ENCODE measurements around the gene GINS1. TPM values are rescaled to one million over a fixed set of nuclear protein-coding genes. Genes with fewer than 3 reads are reported as not detected.
A peak's percentile ranks its signal among the peaks of the same experiment; 100 is the strongest.
"Not testable (repeated sequence)": the region's sequence is repeated elsewhere in the genome, so short reads cannot be mapped to it uniquely, and the experiment has no call there.

Gene GINS1
- total RNA-seq, 1 donor from 2014 or later: 5.3 TPM

DNA sequence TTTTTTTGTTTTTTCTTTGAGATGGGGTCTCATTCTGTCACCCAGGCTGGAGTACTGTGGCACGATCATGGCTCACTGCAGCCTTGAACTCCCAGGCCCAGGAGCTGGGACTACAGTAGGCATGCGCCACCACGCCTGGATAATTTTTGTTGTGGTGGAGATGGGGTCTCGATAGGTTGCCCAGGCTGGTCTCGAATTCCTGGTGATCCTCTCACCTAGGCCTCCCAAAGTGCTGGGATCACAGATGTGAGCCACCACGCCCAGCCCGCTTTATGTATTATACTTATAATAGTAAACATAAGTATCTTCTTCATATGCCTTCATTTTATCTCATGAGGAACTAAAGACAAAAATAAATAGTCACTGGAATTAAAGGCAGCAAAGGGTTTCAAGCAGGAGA, 63.5 kb downstream of the GINS1 start:
- TF ChIP-seq, protein P1, sequence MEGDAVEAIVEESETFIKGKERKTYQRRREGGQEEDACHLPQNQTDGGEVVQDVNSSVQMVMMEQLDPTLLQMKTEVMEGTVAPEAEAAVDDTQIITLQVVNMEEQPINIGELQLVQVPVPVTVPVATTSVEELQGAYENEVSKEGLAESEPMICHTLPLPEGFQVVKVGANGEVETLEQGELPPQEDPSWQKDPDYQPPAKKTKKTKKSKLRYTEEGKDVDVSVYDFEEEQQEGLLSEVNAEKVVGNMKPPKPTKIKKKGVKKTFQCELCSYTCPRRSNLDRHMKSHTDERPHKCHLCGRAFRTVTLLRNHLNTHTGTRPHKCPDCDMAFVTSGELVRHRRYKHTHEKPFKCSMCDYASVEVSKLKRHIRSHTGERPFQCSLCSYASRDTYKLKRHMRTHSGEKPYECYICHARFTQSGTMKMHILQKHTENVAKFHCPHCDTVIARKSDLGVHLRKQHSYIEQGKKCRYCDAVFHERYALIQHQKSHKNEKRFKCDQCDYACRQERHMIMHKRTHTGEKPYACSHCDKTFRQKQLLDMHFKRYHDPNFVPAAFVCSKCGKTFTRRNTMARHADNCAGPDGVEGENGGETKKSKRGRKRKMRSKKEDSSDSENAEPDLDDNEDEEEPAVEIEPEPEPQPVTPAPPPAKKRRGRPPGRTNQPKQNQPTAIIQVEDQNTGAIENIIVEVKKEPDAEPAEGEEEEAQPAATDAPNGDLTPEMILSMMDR (IDR thresholded peaks at IDR 0.05; ENCODE audit: partially characterized antibody, unreplicated experiment): no peak
- H3K27ac Mint-ChIP-seq (ENCODE audit: unreplicated experiment): no peak overlapping the region
- peaks cover 10% of the 10 kb centered on the region for H3K9me3 Mint-ChIP-seq (ENCODE audit: unreplicated experiment)
- peaks cover 3% of the 10 kb centered on the region for H3K4me1 Mint-ChIP-seq (ENCODE audit: low read depth, unreplicated experiment)
- H3K4me3 Mint-ChIP-seq (ENCODE audit: unreplicated experiment): no peak overlapping the region
- no peak for DNase-seq
- H3K27me3 Mint-ChIP-seq (ENCODE audit: unreplicated experiment): peaks cover 4% of the 10 kb centered on the region
- peaks cover 7% of the 10 kb centered on the region for H3K36me3 Mint-ChIP-seq (ENCODE audit: unreplicated experiment)

DNA sequence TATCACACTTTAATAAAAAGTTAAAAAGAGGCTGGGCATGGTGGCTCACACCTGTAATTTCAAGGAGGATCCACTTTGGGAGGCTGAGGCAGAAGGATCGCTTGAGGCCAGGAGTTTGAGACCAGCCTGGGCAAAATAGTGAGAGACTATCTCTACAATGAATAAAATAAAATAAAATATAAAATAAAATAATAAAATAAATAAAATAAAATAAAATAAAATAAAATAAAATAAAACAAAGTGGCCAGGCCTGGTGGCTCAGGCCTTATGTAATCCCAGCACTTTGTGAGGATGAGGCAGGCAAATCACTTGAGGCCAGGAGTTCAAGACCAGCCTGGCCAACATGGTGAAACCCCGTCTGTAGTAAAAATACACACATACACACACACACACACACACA, 65.8 kb downstream of the GINS1 start:
- not testable (repeated sequence) for H3K27ac Mint-ChIP-seq (ENCODE audit: unreplicated experiment); H3K4me1 Mint-ChIP-seq (ENCODE audit: low read depth, unreplicated experiment); H3K4me3 Mint-ChIP-seq (ENCODE audit: unreplicated experiment); H3K27me3 Mint-ChIP-seq (ENCODE audit: unreplicated experiment); H3K36me3 Mint-ChIP-seq (ENCODE audit: unreplicated experiment); DNase-seq
- H3K9me3 Mint-ChIP-seq (ENCODE audit: unreplicated experiment): peaks cover 12% of the 10 kb centered on the region

DNA sequence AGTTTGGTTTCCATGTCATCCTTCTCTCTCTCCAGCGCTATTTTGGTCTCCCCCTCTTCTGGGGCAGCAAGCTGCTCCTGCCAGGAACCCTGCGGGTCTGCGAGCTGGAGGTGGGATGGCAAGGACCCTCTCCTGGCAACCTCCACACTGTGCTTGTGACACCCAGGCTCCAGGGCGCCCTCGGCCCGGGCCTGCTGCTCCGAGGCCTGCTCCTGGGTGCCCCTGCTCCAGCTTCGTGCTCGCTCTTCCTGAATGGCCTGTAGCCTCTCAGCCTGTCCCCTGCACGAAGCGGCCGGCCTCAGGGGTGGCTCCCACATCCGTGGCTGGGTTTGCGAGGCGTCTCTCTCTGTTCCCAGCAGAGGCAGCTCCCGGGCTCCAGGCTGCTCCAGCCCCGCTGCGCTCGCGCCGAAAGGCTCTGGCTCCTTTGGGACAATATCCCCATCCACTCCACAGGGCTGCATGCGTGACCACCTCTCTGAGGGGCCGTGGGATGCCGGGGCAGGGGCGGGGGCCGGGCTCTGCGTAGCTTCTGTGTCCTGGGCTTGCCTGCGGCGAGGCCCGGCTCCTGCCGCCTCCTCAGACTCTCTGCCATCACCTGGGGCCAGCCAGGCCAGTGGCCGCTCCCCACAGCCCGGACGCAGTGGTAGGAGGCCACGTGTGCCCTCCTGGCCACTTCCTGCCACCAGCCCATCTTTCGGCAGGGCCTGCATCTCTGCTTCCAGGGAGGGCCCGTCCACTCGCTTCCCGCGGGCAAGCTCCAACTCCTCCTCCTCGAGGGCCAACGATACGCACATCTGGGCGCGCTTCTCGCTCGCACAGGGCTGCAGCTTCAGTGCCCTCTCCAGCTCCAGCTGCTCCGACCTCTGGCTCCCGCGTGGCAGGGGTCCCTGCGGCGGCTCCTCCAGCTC, 68.9 kb downstream of the GINS1 start:
- TF ChIP-seq, protein P1 (IDR thresholded peaks at IDR 0.05; ENCODE audit: partially characterized antibody, unreplicated experiment): no peak
- peak overlapping the region; percentile 43 for H3K27ac Mint-ChIP-seq (ENCODE audit: unreplicated experiment)
- peaks cover 10% of the 10 kb centered on the region for H3K9me3 Mint-ChIP-seq (ENCODE audit: unreplicated experiment)
- no peaks in the 10 kb centered on the region for H3K4me1 Mint-ChIP-seq (ENCODE audit: low read depth, unreplicated experiment)
- peaks cover 5% of the 10 kb centered on the region for H3K36me3 Mint-ChIP-seq (ENCODE audit: unreplicated experiment)
- peaks cover 9% of the 10 kb centered on the region for H3K27me3 Mint-ChIP-seq (ENCODE audit: unreplicated experiment)
- DNase-seq: no peak
- H3K4me3 Mint-ChIP-seq (ENCODE audit: unreplicated experiment): no peak overlapping the region

DNA sequence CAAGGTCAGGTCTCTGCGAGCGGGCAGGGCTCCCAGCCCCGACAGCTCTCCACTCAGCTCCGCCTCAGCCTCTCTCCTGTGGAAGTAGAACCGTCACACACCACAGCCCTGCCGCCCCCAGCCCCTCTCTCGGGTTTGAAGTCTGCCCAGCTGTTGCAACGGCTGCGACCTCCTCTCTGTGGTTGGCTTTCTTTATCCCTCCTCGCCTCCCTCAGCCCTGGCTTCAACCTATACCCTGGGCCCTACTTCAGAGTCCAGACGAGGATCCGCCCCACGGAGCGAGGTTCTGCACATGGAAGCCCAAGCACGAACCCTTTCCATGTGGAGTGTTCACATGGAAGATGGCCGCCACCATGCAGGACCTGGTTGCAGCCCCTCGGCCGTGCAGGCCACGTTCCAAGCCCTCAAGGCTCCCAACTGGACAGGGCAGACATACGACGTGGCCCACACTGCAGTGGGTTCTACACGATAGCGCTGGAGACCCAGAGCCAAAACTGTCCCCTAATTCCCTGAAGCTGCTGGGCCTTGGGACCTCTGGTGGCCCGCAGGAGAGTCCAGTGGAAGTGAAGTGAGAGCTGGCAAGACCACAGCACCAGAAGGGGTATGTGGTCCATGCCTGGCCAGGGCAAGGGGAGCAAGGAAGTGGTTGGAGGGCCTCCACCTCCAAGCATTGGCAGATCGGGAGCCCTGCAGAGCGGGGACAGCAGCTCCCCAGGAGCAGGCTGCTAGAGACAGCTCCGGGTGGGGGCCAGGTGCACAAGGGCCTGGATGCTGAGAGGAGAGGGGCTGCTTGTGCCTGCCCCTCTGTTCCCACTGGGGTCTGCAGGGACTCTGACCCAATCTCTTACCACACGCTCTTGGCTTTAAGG, 69.8 kb downstream of the GINS1 start:
- H3K4me3 Mint-ChIP-seq (ENCODE audit: unreplicated experiment): no peak overlapping the region
- no peaks in the 10 kb centered on the region for H3K4me1 Mint-ChIP-seq (ENCODE audit: low read depth, unreplicated experiment)
- peaks cover 10% of the 10 kb centered on the region for H3K9me3 Mint-ChIP-seq (ENCODE audit: unreplicated experiment)
- peaks cover 11% of the 10 kb centered on the region for H3K27me3 Mint-ChIP-seq (ENCODE audit: unreplicated experiment)
- DNase-seq: no peak
- peaks cover 5% of the 10 kb centered on the region for H3K36me3 Mint-ChIP-seq (ENCODE audit: unreplicated experiment)
- H3K27ac Mint-ChIP-seq (ENCODE audit: unreplicated experiment): no peak overlapping the region
- TF ChIP-seq, protein P1 (IDR thresholded peaks at IDR 0.05; ENCODE audit: partially characterized antibody, unreplicated experiment): no peak

DNA sequence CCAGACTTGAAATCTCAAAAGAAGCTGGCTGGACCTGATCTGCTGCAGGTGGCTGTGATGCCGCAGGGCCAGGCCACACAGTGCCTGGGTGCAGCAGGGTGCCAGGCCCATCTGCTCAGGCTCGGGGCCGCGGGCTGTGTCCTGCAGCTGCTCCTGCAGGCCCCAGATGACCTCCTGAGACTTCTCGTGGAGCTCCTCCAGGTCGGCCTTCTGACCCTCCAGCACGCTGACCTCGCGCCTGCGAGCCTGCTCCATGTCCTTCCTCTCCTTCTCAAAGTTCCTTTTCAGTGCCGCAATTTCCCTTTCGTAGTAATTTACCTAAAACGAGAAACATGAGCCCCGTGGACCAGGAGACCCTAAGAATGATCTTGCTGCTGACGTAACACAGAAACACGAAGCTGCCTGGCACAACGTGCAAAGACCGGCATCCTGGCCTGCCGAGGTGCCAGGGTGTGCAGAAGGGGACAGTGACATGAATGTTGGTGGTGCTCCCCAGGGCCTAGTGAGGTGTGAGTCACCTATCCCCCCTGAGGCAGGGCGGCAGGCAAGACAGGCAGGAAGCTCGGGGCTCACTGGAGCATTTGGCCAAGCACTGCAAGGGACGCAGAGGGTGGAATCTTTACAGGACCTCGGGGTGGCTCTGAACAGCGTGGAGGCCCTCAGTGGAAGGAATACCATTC, 71.6 kb downstream of the GINS1 start:
- Mint-ChIP-seq H3K36me3 (ENCODE audit: unreplicated experiment) (peaks cover 5% of the 10 kb centered on the region), H3K4me3 (ENCODE audit: unreplicated experiment) (no peak overlapping the region), H3K4me1 (ENCODE audit: low read depth, unreplicated experiment) (no peaks in the 10 kb centered on the region), H3K27ac (ENCODE audit: unreplicated experiment) (no peak overlapping the region), H3K27me3 (ENCODE audit: unreplicated experiment) (peaks cover 11% of the 10 kb centered on the region), H3K9me3 (ENCODE audit: unreplicated experiment) (peaks cover 10% of the 10 kb centered on the region)
- no peak for DNase-seq
- TF ChIP-seq, protein P1 (IDR thresholded peaks at IDR 0.05; ENCODE audit: partially characterized antibody, unreplicated experiment): no peak

Data from glutamatergic neuron (in vitro differentiated cells).